ENCODE measurements around the gene MGMT.

GRCh38 chr10:129643266-129643665 is 176.2 kb downstream of the MGMT start:
- TF ChIP-seq POLR2A (IDR thresholded peaks at IDR 0.05; ENCODE audit: low read depth, low read length), result no peak
- TF ChIP-seq POLR2AphosphoS5 (IDR thresholded peaks at IDR 0.05; ENCODE audit: insufficient read depth, low read depth, low read length), result no peak
- TF ChIP-seq, protein P1, sequence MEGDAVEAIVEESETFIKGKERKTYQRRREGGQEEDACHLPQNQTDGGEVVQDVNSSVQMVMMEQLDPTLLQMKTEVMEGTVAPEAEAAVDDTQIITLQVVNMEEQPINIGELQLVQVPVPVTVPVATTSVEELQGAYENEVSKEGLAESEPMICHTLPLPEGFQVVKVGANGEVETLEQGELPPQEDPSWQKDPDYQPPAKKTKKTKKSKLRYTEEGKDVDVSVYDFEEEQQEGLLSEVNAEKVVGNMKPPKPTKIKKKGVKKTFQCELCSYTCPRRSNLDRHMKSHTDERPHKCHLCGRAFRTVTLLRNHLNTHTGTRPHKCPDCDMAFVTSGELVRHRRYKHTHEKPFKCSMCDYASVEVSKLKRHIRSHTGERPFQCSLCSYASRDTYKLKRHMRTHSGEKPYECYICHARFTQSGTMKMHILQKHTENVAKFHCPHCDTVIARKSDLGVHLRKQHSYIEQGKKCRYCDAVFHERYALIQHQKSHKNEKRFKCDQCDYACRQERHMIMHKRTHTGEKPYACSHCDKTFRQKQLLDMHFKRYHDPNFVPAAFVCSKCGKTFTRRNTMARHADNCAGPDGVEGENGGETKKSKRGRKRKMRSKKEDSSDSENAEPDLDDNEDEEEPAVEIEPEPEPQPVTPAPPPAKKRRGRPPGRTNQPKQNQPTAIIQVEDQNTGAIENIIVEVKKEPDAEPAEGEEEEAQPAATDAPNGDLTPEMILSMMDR (IDR thresholded peaks at IDR 0.05; ENCODE audit: extremely low read depth in 1 of 2, insufficient read depth in 1 of 2, low read depth in 1 of 2, low read length in 2 of 2), result no peak
- TF ChIP-seq MAX (IDR thresholded peaks at IDR 0.05; ENCODE audit: insufficient read depth, insufficient read length), result no peak
- no peak for TF ChIP-seq EZH2 (IDR thresholded peaks at IDR 0.05; ENCODE audit: borderline replicate concordance, low read depth, low read length, severe bottlenecking)
